Left ventricle myocardium superior (tissue), 1 donor: ENCODE data around the gene CYP26B1. TPM values are rescaled to one million over a fixed set of nuclear protein-coding genes. Genes with fewer than 3 reads are reported as not detected.

Source experiments
- ATAC-seq: fragments of 200-7000 bp; cut with Tn5 transposase; one replicate; pipeline ENCODE4 v1.9.1; 2020; ENCODE audit warnings: mild to moderate bottlenecking, moderate library complexity
- DNase-seq: peaks from one replicate; pipeline ENCODE4 v3.0.0-alpha.2; 2020
- intact Hi-C: fragments of 100-400 bp; cut with micrococcal nuclease; formaldehyde crosslinking; loops from one replicate; pipeline ENCODE4 v1.11.0; 2022
- total RNA-seq: library from RNA; stranded (reverse); fragmentation: NEBNext Ultra II Directional; extraction: Animal tissue kit (Norgen Biotek cat#: 25700); gene quantifications from one replicate; pipeline ENCODE4 v1.2.1, GENCODE V29; 2021
- donor health status: DM: no; HTN: yes; CAD: no; lungs with severe emphysema.

The CYP26B1 gene
- total RNA-seq, 1 donor from 2014 or later, result 4.2 TPM

GRCh38 chr2:72144632-72145288, 2.9 kb downstream of the CYP26B1 start:
- intact Hi-C loops, result loop anchor here (10.0 kb wide), 1 partner anchor 600 kb away; no protein-coding TSS in a partner anchor
- ATAC-seq (peak; percentile 75), DNase-seq (peak; percentile 74)

GRCh38 chr2:72144274-72144631, 3.4 kb downstream of the CYP26B1 start:
- intact Hi-C loops, result loop anchor here (10.0 kb wide), 1 partner anchor 599 kb away; no protein-coding TSS in a partner anchor
- DNase-seq (peak; percentile 84), ATAC-seq (no peak)

- intact Hi-C loops, result loop anchor here (10.0 kb wide), 1 partner anchor 599 kb away; no protein-coding TSS in a partner anchor
- DNase-seq (no peak), ATAC-seq (peak; percentile 43)
These were observed 4.0 kb downstream of the CYP26B1 start for GRCh38 chr2:72143441-72144273.

GRCh38 chr2:72142570-72143440, 4.9 kb downstream of the CYP26B1 start:
- intact Hi-C loops, result loop anchor here (10.0 kb wide), 1 partner anchor 598 kb away; no protein-coding TSS in a partner anchor
- peak; percentile 89 for DNase-seq
- ATAC-seq, result peak; percentile 72

- no peak for ATAC-seq
- intact Hi-C loops, result loop anchor here (10.0 kb wide), 1 partner anchor 597 kb away; no protein-coding TSS in a partner anchor
- no peak for DNase-seq
These were observed 5.7 kb downstream of the CYP26B1 start for GRCh38 chr2:72141881-72142451.

GRCh38 chr2:72141032-72141645, 6.5 kb downstream of the CYP26B1 start:
- intact Hi-C loops, result loop anchor here (10.0 kb wide), 1 partner anchor 596 kb away; no protein-coding TSS in a partner anchor
- DNase-seq, result no peak

GRCh38 chr2:72140621-72140960, 7.1 kb downstream of the CYP26B1 start:
- no peak for ATAC-seq
- DNase-seq, result no peak
- intact Hi-C loops, result loop anchor here (10.0 kb wide), 1 partner anchor 596 kb away; no protein-coding TSS in a partner anchor

More at GRCh38 chr2:72141032-72141645, 6.5 kb downstream of the CYP26B1 start:
- ATAC-seq, result no peak

GRCh38 chr2:72139874-72140620, 7.6 kb downstream of the CYP26B1 start:
- no peak for DNase-seq
- intact Hi-C loops, result loop anchor here (10.0 kb wide), 1 partner anchor 595 kb away; no protein-coding TSS in a partner anchor

GRCh38 chr2:72139471-72139873, 8.2 kb downstream of the CYP26B1 start:
- intact Hi-C loops, result no loop called here
- ATAC-seq, result no peak
- no peak for DNase-seq

More at GRCh38 chr2:72139874-72140620, 7.6 kb downstream of the CYP26B1 start:
- no peak for ATAC-seq

GRCh38 chr2:72138921-72139381, 8.7 kb downstream of the CYP26B1 start:
- DNase-seq (no peak), ATAC-seq (no peak)
- intact Hi-C loops, result no loop called here

- DNase-seq (no peak), ATAC-seq (peak; percentile 17)
- intact Hi-C loops, result no loop called here
These were observed 9.4 kb downstream of the CYP26B1 start for GRCh38 chr2:72138011-72138881.

GRCh38 chr2:72137498-72138010, 10.1 kb downstream of the CYP26B1 start:
- intact Hi-C loops, result no loop called here
- ATAC-seq, result peak; percentile 82
- DNase-seq, result peak; percentile 80

- intact Hi-C loops, result no loop called here
- ATAC-seq, result no peak
- no peak for DNase-seq
These were observed 10.6 kb downstream of the CYP26B1 start for GRCh38 chr2:72136933-72137497.

- DNase-seq (no peak), ATAC-seq (no peak)
- intact Hi-C loops, result no loop called here
These were observed 11.3 kb downstream of the CYP26B1 start for GRCh38 chr2:72136331-72136730.

- intact Hi-C loops, result no loop called here
- no peak for DNase-seq
These were observed 11.7 kb downstream of the CYP26B1 start for GRCh38 chr2:72135921-72136320.

More at GRCh38 chr2:72135921-72136320, 11.7 kb downstream of the CYP26B1 start:
- ATAC-seq, result no peak
